IPS DF 19.7 (cell line): ENCODE measurements around the gene COL19A1.
"Not testable (repeated sequence)": the region's sequence is repeated elsewhere in the genome, so short reads cannot be mapped to it uniquely, and the experiment has no call there.

ENCODE experiments used
- DNase-seq: peaks from one replicate; pipeline ENCODE4 v3.0.0-alpha.2; 2013; ENCODE audit warnings: low read depth, low spot score

The COL19A1 gene

DNA sequence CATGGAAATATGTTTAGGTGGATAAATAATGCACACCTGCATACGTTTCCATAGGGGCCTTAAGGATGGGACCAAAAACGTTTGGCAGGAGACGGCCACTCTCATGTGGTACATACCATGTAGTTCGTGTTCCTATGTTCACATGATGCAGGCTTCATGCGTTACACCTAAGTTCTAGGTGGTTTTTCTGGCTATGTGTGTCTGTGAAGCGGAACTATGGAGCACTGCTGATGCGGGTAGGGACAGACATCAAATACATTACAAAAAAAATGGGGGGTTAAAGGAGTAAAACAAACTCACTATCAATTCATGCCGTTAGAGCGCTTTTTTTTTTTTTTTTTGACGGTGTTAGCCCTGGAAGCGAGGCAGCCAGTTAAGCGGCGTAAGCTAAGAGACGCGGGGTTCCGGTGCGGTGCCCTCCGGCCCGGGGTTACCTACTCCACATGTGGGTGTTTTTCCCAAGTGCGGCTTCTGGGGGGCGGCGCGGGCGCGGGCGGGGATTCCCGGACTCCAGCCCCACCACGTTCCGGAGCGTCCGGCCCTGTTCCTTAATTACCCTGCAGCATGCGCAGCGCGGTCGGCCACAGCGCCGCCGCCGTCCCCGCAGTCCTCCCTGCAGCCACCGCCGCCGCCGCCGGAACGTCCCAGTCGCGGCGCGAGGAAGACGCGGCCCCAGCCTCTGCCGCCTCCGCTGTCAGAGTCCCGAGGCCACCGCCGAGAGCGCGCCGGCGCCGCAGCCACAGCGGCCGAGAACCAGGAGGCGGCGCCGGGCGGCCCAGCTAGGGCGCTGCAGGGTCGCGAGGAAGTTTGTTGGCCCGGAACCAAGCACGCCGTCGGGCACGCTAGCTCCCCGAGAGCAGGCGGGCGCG, 648 bp downstream of the COL19A1 start:
- DNase-seq, result no peak

- no peak for DNase-seq
Measured at GRCh38 chr6:69867639-69867976, 1.3 kb downstream of the COL19A1 start.

- no peak for DNase-seq
Measured at GRCh38 chr6:69868252-69868804, 2.0 kb downstream of the COL19A1 start.

GRCh38 chr6:69868961-69869360, 2.6 kb downstream of the COL19A1 start:
- no peak for DNase-seq

DNA sequence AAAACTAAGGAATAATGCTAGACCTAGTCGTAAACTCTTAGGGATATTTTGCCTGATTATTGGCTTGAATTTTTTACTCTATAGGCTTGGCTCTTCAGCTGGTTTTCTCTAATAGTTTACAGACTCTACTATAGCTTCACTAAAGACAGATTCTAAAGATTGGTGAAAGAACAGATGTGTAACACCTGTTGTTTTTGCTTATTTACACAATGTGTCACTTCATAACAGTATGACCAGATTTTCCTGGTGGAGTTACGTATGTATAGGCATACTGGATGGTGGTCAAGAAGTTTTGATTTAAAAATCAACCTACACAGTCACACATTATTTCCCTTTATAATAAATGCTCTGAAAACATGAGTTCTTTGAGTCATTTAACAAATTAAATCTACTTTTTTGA, 4.8 kb downstream of the COL19A1 start:
- DNase-seq, result no peak

DNA sequence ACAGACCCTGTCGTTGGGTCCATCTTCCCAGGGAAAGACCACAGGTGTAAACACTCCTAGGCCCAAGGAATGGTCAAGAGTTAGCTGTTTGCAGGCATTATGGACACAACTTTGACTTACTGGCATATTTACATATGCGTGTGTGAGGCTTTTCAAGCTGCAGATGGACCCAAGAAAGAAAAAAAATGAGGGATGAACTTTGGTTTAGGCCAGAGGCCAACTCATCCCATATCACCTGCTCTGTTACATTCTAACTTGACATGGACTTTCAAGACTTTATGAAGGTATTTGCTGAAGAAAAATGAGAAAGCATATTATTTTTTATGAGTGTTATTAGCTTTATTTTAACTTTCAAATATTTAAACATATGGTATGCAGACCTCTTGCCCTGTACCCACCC, 6.9 kb downstream of the COL19A1 start:
- DNase-seq, result no peak

GRCh38 chr6:69875715-69876114, 9.4 kb downstream of the COL19A1 start:
- DNase-seq, result no peak

DNA sequence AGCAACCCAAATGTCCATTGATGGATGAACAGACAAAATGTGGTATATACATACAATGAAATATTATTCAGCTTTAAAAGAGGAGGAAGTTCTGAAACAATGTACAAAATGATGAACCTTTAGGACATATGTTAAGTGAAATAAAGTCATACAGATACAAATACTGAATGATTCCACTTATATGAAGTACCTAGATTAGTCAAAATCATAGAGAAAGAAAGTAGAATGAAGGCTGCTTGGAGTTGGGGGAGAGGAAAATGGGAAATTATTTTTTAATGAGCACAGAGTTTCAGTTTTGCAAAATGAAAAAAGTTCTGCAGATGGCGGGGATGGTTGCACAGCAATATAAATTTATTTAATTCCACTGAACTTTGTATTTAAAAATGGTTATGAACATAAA, 12.4 kb downstream of the COL19A1 start:
- DNase-seq, result no peak

GRCh38 chr6:69880601-69881000, 14.2 kb downstream of the COL19A1 start:
- DNase-seq, result no peak

DNA sequence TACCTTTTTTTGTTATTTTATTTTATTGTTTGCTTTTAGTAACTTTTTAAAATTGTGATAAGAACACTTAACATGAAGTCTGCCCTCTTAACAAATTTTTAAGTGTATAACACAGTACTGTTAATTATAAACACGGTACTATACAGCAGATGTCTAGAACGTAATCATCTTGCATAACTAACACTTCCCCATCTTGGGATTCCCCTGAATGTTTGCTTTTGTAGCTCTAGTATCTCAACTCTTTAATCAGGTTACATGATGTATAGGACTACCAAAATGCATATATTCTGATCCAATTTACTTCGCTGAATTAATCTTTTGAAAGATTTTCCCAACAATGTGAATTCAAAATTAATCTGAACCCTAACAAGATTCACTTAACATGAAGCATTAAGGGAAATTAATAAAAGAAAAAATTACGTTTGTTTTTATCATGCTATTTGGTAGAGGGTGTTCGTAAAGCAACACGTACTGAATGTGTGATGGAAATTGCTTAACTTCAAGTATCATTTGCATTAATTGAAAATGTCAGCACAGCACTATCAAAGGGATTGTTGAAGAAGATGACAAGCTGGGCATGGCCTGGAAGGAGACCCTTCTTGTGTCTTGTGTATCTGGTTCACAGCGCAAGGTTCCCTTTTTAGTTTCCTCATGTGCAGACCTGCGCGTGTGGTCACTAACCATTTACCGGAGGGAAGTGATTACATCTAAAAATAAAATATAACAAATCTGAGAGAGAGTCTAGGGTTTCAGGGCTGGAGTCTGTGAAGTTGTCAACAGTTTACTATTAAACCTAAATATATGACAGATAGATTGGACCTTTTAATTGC, 15.2 kb downstream of the COL19A1 start:
- DNase-seq, result no peak

DNA sequence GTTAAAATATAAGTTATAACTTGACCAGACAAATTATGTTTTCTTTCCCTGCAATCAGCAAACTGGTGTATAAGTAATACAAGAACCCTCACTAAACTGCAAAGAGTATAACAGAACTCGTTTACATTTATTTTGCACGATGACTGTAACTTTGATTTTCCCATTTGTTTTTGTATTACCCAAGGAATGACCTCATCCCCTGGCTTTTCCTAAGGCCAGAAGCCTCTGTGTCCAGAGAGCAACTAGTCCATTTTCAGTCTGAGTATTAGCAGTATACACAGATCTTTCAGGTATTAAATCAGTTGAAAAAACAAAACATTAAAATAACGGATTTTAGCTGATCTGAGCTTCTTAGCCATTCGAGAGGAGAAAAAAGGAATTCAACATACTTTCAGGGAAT, 17.2 kb downstream of the COL19A1 start:
- DNase-seq, result no peak

GRCh38 chr6:69884231-69884630, 17.9 kb downstream of the COL19A1 start:
- no peak for DNase-seq

GRCh38 chr6:69887026-69887425, 20.7 kb downstream of the COL19A1 start:
- DNase-seq, result no peak

DNA sequence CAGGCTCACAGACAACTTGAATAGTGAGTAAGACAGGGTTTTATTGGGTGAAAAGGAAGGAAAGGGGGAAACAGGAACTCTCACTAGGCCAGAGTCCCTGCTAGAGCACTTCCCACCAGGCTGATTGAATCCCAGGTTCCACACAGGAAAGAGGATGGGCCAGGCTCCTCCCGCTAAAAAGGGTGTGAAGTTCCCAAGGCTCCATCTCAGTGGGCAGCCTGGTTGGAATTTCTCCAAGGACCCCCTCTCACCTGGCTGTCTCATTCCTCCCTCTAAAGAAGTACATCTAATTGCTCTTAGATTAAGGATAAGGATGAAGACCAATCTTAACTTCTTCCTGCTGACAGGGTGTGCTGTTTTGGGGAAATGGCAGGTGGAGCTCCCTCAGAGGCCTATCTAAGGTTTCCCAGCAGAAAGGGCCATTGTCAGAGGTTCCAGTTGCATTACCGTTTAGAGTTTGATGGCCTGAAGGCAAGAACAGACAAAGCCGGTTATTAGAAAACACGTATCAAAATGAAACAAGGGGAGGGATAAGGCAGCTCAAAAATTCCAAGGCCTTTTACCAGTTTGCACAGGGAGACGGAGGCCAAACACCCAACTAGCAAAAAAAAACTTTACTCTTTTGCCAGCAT, 21.5 kb downstream of the COL19A1 start:
- DNase-seq, result no peak

DNA sequence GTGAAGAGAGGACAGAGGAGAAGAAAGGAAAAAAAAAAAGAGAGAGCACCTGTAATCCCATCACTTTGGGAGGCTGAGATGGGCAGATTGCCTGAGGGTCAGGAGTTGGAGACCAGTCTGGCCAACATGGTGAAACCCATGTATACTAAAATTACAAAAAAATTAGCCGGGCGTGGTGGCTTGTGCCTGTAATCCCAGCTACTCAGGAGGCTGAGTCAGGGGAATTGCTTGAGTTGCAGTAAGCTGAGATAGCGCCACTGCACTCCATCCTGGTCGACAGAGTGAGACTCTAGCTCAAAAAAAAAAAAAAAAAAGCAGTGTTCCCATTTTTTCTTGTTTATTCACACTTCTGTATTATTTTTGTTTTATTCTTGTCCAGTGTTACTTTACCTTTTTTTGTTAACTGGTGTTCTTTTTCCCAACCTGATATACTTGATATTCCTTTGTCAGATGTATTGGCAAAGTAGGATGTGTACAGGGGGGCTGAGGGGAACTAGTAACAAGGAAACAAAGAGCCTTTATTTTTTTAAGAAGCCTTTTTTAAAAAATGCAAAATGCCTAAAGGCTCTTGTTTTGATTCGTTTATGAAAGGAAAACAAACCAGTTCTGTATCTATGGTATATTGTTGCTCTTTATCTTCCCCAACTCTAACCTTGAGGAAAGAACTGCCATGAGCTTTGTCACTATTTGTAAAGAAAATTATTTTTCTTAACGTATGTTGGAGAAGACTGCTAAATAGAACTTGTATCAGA, 22.3 kb downstream of the COL19A1 start:
- DNase-seq, result no peak

DNA sequence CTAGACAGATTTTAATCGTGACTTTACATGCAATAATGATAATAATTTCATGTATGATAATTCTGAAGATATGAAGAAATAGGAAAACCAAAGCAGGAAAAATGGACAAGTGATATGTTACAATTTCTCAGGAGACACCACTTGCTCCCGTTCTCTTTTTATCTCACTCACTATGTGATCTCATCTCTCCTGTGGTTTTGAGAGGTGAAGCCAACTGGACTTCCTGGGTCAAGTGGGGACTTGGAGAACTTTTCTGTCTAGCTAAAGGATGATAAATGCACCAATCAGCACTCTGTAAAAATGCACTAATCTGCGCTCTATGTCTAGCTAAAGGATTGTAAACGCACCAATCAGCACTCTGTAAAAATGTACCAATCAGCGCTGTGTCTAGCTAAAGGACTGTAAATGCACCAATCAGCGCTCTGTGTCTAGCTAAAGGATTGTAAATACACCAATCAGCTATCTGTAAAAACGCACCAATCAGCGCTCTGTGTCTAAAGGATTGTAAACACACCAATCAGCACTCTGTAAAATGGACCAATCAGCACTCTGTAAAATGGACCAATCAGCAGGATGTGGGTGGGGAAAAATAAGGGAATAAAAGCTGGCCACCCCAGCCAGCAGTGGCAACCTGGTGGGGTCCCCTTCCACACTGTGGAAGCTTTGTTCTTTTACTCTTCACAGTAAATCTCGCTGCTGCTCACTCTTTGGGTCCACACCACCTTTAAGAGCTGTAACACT, 23.0 kb downstream of the COL19A1 start:
- not testable (repeated sequence) for DNase-seq

GRCh38 chr6:69892561-69892960, 26.2 kb downstream of the COL19A1 start:
- not testable (repeated sequence) for DNase-seq

DNA sequence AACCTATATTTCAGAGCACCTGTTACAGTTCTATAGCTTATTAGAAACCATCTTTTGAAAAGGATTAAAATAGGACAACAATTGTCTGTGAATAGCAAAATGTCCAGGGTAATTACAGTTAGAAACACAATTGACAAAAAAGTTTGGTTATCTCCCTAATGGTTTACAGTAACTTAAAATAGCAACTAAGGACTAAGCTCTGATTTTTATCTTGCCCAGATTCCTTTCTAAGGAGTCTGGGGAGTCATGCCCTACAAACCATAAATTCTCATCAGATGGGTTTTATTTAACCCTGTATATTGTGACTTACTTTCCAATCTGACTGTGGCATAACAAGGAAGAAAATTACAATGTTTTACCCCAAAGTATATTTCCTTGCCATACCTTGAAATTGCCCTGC, 26.9 kb downstream of the COL19A1 start:
- DNase-seq, result not testable (repeated sequence)

- DNase-seq, result no peak
Measured at GRCh38 chr6:69894578-69895347, 28.4 kb downstream of the COL19A1 start.

DNA sequence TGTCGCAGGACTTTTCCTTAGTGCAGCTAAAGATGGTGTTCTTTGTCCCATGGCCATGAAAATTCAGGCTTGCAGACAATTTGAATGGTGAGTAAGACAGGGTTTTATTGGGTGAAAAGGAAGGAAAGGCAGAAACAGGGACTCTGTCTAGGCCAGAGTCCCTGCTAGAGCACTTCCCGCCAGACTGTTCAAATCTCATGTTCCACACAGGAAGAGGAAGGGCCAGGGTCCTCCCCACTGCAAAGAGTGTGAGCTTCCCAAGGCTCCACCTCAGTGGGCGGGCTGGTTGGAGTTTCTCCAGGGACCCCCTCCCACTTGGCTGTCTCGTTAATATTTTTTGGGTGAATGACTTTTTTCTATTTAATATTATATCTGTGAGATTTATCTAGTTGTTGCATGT, 29.0 kb downstream of the COL19A1 start:
- no peak for DNase-seq
